ENCODE results near the gene ADARB2. TPM values are rescaled to one million over a fixed set of nuclear protein-coding genes. Genes with fewer than 3 reads are reported as not detected.

The ADARB2 gene
- total and polyA plus RNA-seq, 10 of the 15 experiments (the other 5 are each of a cell fraction or from before 2014, with no cell fraction given): 0.02 to 4.1 (median 0.76) TPM

- DNase-seq (ENCODE audit: low read depth, low spot score): no peak
- 0 out of 2 replicates have a peak, but pooled peaks have one; percentile 19 for TF ChIP-seq YY1 (IDR thresholded peaks at IDR 0.05; ENCODE audit: low read depth, low read length)
- no peak for TF ChIP-seq IKZF1 (conservative IDR thresholded peaks at IDR 0.05)
- TF ChIP-seq CREM (IDR thresholded peaks at IDR 0.05; ENCODE audit: low read depth): peak; percentile 49; the same call in 1 of the 2 replicates
- peak; percentile 40; the same call in 1 of the 2 replicates for TF ChIP-seq ATF2 (IDR thresholded peaks at IDR 0.05; ENCODE audit: low read length)
- TF ChIP-seq FOXM1 (IDR thresholded peaks at IDR 0.05; ENCODE audit: low read depth, low read length): peak; percentile 78
- peak in 1 of 2 experiments; percentile 34; a peak in 1 of 4 replicates for TF ChIP-seq ETV6 (conservative IDR thresholded peaks at IDR 0.05 in 1 of 2, IDR thresholded peaks at IDR 0.05 in 1 of 2; ENCODE audit: borderline replicate concordance in 1 of 2, low read depth in 1 of 2)
- peak; percentile 90 for TF ChIP-seq RUNX3 (IDR thresholded peaks at IDR 0.05; ENCODE audit: low read length)
- no peak for TF ChIP-seq CHD2 (IDR thresholded peaks at IDR 0.05; ENCODE audit: borderline replicate concordance, low read depth, low read length)
- TF ChIP-seq ZNF622 (IDR thresholded peaks at IDR 0.05): no peak
- no peak; the same call in 1 of the 2 replicates for TF ChIP-seq JUNB (IDR thresholded peaks at IDR 0.05)
- 0 out of 2 replicates have a peak, but pooled peaks have one; percentile 20 for TF ChIP-seq RELB (IDR thresholded peaks at IDR 0.05; ENCODE audit: low read depth)
- peak; percentile 88 for TF ChIP-seq EED (IDR thresholded peaks at IDR 0.05; ENCODE audit: low read depth)
- no peak for TF ChIP-seq SP1 (IDR thresholded peaks at IDR 0.05; ENCODE audit: low read depth, low read length)
- TF ChIP-seq NFIC (IDR thresholded peaks at IDR 0.05; ENCODE audit: low read depth, low read length): peak; percentile 71
- TF ChIP-seq ATF7 (IDR thresholded peaks at IDR 0.05; ENCODE audit: low read depth): no peak
- no peak for FAIRE-seq
- ChIA-PET SMC1A (ENCODE audit: uncharacterized antibody, unreplicated experiment) (interaction anchor here (0.8 to 13.5 kb wide), 7 partner anchors 22 to 292 kb away, joined by 3 to 214 read pairs (median 4); partner anchors contain the start of gene ADARB2), POLR2A (interaction anchor here (1.1 to 2.4 kb wide), 3 partner anchors 17 to 51 kb away, joined by 3 to 10 read pairs (median 4); partner anchors contain the start of gene ADARB2), CTCF (interaction anchor here (0.7 to 10.1 kb wide), 5 partner anchors 9 to 269 kb away, joined by 3 to 113 read pairs (median 3); no protein-coding TSS in a partner anchor), RAD21 (ENCODE audit: unreplicated experiment) (interaction anchor here (0.9 to 4.8 kb wide), 4 partner anchors 26 to 292 kb away, joined by 4 to 48 read pairs (median 6); partner anchors contain the start of gene ADARB2)
- Histone ChIP-seq H3K4me1 (ENCODE audit: control insufficient read depth, insufficient read depth, low read length) (peaks cover 9% of the 10 kb centered on the region), H2AFZ (ENCODE audit: control insufficient read depth, low read depth, low read length) (no peak overlapping the region), H3K27ac (ENCODE audit: control insufficient read depth, insufficient read depth) (no peak overlapping the region), H4K20me1 (ENCODE audit: control insufficient read depth, insufficient read depth) (no peaks in the 10 kb centered on the region), H3K4me3 (no peak overlapping the region), H3K9me3 (replicated peaks; ENCODE audit: control insufficient read depth, insufficient read depth, low read length) (no peaks in the 10 kb centered on the region; the same call in 2 of the 3 replicates), H3K9ac (ENCODE audit: control insufficient read depth, insufficient read depth, low read length) (no peak overlapping the region), H3K4me2 (ENCODE audit: control insufficient read depth, insufficient read depth) (no peak overlapping the region), H3K79me2 (ENCODE audit: control insufficient read depth, insufficient read depth, low read length) (peaks cover 3% of the 10 kb centered on the region), H3K27me3 (replicated peaks in 1 of 2; ENCODE audit: control insufficient read depth in 2 of 2, insufficient read depth in 2 of 2, low read length in 1 of 2) (no peaks in the 10 kb centered on the region), H3K36me3 (ENCODE audit: control insufficient read depth in 2 of 2, insufficient read depth in 2 of 2, low read length in 1 of 2) (0 out of 4 replicates have a peak, but pooled peaks cover 0 to 2% of the 10 kb centered on the region in 2 experiments)
- WGBS (ENCODE audit: insufficient coverage, insufficient replicate concordance, low lambda C conversion rate, missing lambda C conversion rate): 0% methylated on average over 1 of the region's 7 CpGs
- ATAC-seq: peak; percentile 52
- in situ Hi-C loops (cut with MboI): no loop called here
- intact Hi-C loops (cut with micrococcal nuclease; ENCODE audit: unreplicated experiment): no loop called here
- no TSS peak for BruUV-seq (replicated peaks)
These were observed 25.0 kb downstream of the ADARB2 start for GRCh38 chr10:1712314-1712713.

Data from GM12878 (cell line).